Endometrial microvascular endothelial cells (primary cell): ENCODE results near the gene MMP24OS. TPM values are rescaled to one million over a fixed set of nuclear protein-coding genes. Genes with fewer than 3 reads are reported as not detected.

Experiments
- in situ Hi-C: cut with HindIII; loops from 2 replicates; pipeline ENCODE4 v1.10.0; 2017; ENCODE audit warnings: low sequenced_read_pairs, low pct_unique_long_range_greater_than_20kb; ENCODE audit errors: inconsistent ontology term
- total RNA-seq: library from RNA; depleted of rRNA; stranded (reverse); fragments of >200 nt; gene quantifications from one replicate; pipeline ENCODE4 v1.2.3, GENCODE V29; 2015; ENCODE audit errors: inconsistent ontology term

The MMP24OS gene
- total RNA-seq, 1 donor from 2014 or later: 26.9 TPM

DNA sequence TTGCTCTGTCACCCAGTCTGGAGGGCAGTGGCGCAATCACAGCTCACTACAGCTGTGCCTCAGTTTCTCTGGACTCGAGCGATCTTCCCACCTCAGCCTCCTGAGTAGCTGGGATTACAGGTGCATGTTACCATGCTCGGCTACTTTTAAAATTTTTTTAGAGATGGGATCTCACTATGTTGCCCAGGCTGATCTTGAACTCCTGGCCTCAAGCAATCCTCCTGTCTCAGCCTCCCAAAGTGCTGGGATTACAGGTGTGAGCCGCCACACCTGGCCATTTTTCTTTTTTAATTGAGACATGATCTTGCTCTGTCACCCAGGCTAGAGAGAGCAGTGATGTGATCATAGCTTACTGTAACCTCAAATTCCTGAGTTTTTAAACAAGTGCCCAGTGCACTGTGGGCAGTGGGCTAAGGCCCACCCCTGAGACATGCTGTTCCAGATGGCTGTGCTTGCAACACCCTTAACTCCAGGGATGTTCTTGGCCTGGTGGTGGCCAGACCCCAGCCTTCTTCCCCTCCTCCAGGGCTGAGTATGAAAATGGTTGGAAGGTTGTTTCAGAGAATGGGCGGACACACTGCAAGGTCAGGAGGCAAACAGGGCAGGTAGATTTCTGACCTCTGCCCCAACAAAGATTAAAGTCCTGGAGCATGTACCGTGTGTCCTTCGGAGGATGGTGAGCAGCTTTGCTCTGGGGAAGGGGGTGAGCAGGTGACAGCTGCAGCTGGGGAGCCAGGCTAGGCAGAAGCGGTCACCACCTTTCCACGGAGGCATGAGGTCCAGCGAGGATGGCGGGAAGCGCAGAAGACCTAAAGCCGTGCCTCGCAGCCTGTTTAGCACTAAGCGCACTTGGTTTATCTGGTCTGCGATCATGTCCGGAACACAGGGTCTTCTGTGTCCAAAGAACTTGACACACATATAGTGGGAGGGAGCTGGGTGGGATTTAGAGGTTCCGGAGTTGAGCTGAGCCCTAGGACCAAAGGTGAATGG lies 15.7 kb upstream of the MMP24OS start:
- in situ Hi-C loops: no loop called here

DNA sequence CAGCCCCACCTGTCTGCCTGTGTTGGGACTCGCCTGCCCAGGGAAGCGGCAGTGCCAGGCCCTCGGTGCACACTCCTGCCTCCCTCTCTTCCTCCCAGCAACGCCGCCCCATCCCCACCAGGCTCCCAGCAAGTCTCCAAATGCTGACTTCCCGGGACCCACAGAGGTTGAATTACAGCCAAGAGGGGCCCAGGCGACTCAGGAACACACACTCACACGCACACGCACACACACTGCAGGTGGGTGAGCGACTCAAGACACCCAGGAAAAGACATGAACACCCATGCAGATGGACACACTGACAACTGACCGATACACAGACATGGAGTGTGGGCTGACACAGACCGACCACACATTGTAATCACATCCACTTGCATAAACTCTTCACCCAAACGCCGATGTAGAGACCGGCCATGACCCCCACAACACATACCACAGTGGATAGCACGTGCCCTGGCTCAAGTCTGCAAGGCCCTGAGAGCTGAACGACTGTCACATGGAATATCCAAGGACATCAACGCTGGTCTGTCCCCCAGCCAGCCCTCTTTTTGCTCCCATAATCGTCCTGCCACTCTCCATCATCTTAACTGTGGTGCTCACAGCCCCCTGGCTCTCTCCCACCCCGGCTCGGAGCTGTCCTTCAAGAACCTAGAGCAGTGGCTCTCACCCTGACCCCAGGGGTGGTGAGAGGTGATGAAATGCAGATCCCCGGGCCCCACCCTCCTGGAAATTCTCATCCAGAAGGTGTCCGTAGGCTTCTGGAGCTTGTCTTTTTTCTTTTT lies 14.8 kb upstream of the MMP24OS start:
- in situ Hi-C loops: no loop called here

DNA sequence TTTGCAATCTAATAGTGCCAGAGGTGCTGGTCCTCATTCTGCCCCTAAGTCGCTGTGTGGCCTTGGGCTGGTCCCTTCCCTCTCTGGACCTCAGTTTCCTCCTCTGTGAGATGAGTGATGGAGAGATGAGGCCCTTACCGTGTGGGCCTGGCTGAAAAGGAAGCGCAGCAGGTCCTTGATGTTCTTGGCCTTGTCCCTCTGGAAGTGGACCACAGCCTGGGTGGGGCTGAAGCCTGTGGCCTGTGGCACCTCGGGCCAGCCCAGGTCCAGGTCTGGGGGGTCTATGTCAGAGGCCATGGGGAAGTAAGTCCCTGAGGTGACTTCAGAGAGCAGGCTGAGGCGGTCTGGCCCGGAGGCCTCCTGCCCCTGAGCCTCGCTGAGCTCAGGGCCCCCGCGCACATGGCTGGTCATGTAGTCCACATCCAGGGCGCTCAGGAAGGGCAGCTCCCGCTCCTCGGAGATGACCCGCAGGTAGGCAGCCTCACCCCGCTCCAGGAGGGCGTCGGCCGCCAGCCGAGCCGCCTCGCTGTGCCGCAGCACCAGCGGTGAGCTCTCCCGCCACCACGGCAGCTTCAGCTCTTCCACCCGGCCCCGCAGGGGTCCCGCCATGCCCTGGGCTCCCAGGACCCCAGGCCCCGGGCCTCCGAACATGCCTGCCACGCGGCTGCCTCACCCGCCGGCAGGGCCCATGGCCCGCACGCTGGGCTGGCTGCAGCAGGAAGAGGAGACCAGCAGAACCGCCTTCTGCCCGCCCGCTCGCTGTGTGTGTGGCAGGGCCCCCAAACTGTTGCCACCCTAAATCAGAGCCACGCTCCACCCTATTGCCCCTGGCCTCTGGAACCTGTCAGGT lies 14.0 kb upstream of the MMP24OS start, which contains the start of gene FAM83C:
Gene FAM83C, minus strand, starts transcription at position 772 of the 850 bp plus-strand sequence. Its CDS starts 121 bp downstream, at position 651.
- in situ Hi-C loops: no loop called here

DNA sequence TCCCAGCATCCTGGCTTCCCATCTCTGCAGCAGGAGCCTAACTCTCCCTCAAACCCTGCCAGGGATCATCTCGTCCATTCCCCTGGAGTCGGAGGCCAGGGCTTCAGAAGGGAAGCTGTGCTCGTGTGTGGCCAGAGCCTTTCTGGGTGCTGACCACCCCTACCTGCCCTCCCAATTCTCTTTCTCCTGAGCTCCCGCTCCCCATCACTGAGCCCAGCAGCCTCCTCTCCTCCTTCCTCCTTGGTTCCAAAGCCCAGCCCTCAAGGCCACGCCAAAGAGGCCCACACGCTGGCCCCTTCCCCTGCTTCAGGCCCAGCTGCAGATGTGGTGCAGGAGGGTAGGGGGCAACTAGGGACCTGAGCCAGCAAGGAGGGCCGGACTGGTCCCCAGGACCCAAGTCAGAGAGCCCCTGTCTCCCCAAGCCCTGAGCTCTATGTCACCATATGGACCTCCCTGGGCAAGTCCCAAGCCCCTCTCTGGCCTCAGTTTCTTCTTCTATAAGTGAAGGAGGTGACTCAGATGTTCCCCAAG lies 13.0 kb upstream of the MMP24OS start:
- in situ Hi-C loops: no loop called here

DNA sequence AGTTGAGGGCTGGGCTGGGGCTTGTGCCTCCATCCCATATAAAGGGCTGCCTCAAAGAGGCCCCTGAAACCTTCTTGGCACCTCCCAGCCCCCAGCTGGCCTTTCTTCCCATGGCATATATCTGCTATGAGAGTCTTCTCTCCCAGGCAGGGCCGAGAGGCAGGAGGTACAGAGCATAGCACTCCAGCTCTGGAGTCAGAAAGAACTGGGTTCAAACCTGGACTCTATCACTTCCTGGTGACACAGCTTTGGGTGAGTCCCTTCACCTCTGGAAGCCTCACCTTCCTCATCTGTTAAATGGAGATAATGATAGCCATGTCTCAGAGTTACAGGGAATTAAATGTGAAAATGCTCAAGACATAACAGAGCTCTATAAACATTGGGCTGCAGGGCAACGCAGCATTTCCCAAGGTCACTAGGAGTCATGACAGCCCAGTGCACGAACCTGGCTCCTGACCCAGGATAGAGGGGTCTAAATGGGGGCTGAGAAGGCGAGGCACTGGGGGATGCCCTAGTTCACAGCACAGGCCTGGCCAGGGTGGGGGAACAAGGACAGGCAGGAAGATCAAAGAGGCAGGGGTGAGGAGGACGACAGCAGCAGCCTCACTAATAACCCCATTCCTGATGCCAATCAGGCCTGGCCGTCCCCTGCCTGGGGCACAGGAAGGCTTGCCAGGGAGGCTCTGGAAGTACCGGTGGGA lies 12.4 kb upstream of the MMP24OS start:
- in situ Hi-C loops: no loop called here

DNA sequence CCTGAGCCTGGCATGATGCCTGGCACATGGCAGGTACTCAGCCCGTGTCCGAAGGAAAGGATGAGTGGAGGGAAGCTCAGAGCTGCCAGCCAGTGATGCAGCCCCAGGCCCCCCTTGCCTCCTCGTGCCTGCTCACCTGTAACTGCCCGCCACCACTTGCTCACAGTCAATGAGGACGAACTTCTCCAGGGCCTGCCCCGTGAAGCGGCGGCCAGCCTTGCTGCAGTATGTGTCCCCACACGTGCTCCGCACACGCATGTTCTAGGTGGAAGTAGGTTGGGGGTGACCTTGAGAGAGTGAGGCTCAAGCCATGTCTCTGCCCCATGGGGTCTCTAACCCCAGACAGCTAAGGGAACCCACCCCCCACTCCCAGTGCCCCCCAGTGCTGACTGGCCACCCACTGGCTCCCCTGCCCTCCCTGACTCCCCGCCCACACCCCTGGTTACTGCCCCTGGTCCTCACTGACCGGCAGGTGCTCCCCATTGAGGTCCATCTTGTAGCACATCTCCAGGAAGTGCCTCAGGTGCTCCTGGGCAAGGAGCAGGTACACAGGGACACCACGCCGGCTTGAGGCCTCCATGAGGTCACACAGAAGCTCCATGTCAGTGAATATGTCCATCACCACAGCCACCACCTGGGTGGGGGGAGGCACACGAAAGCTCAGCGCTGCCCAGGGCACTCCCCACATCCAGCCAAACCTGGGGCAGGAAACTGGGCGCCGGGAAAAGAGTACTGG lies 10.6 kb upstream of the MMP24OS start:
- in situ Hi-C loops: no loop called here

DNA sequence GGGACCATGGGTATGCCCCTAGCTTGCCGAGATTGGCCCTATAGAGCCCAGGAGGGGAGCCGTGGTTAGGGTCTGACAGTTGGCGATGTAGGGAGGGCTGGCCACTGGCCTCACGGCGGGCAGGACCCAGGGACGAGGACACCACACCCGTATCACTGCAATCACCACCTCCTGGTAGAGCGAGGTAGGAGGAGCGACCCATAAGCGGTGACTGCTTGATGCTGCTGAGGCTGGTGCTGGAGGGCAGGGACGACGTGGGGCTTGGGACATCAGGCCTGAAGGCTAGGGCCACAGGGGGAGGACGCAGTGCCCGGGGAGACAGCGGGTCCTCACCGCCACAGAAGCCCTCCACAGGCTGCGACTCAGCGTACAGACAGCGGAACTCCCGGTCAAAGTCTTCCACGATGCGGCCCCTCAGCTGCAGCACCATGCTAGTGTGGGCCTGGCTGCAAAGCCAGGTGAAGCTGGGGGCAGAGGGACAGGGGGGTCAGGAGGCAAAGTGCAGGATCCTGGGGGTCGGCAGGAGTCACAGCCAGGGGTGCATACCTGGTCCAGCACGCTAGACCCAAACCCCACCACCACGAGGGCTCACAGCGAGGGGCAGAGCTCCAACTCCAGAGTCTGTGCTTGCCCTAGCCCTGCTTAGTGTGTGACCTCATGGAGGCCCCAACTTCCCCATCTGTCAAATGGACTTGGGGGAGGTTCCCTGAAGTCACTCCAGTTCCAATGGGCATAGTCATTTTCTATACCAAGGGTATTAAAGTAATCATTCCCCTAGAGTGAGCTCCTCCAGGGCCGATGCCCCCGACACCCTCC lies 9.8 kb upstream of the MMP24OS start:
- in situ Hi-C loops: no loop called here

DNA sequence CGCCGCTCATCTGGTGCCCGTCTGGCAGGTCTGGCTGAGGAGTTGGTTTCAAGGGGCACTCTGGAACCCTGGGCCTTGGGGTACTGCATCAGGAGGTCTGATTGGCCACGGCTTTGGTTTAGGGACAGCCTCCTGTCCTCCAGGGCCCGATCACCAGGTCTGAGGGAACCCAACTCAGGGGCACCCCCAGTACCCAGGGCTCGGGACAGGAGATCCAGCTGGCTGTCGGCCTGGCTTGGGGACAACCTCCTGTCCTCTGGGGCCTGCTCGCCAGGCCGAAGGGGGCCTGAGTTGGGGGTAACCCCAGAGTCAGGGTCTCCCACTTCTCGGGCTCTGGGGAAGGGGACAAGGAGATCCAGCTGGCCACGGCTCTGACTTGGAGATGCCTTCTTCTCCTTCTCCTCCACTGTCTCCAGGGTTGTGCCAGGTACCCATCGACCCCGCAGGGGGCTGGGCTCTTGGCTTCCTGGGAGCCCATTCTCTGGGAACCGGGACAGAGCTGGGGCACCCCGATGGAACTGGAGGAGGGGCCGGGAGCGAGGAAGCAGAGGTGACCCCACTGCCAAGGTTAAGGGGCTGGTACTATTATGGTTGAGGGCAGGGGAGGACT lies 9.1 kb upstream of the MMP24OS start:
- in situ Hi-C loops: no loop called here

DNA sequence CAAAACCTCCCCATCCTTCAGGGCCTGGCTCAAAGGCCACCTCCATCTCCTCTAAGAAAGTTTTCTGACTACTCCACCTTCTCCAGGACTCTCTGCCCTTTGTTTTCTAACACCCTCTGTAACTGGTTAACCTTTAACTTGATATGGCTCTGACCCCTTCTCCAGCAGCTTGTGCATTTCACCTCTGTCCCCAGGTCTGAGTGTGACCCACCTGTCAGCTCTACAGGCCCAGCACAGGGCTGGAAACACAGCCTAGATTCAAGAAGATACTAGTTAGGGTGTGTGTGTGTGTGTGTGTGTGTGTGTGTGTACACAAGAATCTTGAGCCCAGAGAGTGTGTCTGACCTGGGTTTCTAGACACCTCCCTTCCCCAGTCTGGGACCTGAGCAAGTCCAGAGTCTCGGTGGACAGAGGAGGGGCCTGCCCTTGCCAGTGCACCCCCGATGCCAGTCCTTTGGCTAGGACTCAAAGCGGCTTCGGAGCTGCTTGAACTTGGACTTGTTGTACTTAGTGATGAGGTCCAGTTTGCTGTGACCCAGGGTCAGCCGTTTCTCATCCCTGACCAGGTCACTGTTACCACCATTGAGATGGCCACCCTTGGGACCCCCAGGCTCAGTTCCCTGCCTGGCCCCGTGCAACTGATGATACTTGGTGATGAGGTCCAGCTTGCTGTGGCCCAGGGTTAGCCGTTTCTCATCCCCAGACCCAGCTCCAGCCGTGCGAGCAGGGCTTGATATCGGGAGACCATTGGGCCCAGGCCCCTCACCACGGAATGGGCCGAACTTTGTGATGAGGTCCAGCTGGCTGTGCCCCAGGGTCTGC lies 8.4 kb upstream of the MMP24OS start:
- in situ Hi-C loops: no loop called here

DNA sequence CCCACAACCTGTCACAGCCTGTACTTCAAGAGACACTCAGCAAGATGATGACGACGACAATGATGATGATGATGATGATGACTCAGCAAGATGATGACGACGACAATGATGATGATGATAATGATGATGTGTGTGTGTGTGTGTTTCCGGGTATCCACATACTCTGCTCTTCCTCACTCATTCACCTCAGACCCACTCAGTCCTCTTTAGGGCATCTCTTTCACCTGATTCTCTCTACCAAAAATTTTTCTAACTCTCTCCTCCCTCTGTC lies 7.8 kb upstream of the MMP24OS start:
- in situ Hi-C loops: no loop called here

DNA sequence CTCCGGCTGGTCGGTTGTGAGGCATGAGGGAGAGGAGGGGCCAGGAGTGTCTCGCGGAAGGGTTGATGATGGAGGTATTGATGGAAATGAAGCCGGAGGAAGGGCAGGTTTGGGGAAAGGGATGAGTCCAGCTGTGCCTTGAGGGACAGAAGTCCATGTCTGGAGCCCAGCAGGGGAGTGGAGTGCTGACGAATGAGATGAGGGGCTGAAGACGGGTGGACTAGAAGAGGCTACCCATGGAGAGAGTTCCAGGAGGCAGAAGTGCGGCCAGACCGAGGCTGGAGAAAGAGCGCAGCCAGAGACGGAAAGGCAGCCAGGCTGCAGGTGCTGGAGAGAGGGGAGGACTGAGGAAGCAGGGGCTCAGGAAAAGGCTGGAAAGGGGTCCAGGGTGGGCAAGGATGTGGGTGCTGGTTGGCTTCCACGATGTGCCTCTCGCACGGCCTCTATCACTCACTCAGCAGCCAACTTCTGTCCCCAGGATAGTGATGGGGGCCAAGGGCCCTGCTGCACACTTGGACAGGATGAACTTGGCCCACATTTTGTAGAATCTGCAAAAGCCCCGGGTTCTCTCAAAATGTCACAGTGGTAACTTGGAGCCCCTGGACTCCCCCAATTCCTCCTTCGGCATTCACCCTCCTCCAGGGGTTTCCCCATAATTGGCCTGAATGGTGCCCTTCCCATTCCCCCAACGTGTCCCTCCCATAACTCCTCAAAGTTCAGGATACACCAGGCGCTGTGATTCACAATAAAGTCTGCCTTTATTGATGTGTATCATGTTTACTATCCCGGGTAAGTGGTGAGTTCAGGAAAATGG lies 7.3 kb upstream of the MMP24OS start:
- in situ Hi-C loops: no loop called here

DNA sequence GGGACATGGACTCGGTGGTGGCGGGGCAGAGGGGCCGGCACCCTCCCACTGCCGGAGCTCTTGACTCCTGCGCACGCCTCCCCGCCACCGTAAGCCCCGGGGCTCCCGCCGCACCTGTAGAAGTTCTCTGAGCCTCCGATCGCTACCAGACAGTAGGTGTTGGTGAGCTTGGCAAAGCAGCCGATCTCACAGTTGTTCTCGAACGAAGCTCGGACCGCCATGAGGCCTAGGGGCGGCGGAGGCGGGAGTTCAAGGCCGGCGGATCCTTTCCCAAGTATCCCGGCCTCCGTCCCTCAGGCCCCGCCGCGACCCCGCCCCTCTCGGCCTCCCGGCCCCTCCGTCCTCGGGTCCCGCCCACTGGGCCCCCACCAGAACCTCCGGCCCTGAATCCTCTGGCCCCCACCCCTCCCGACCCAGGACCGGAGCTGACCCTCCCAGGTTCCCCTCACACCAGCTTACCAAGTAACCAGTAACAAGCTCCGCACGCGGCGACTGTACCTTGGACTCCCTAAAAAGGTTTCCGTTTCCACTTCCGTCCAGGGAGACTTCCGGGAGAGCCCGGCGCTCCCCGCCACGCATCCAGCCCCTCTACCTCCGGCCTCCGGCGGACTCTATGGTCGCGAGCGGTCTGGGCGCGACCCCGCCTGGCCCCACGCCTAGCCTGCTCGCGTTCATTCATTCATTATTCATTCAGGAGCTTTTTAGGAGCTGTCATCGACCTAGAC lies 6.5 kb upstream of the MMP24OS start, which contains the start of gene EIF6:
Gene EIF6, minus strand, starts transcription at position 506 of the 725 bp plus-strand sequence. Its CDS starts 285 bp downstream, at position 221.
- in situ Hi-C loops: no loop called here

DNA sequence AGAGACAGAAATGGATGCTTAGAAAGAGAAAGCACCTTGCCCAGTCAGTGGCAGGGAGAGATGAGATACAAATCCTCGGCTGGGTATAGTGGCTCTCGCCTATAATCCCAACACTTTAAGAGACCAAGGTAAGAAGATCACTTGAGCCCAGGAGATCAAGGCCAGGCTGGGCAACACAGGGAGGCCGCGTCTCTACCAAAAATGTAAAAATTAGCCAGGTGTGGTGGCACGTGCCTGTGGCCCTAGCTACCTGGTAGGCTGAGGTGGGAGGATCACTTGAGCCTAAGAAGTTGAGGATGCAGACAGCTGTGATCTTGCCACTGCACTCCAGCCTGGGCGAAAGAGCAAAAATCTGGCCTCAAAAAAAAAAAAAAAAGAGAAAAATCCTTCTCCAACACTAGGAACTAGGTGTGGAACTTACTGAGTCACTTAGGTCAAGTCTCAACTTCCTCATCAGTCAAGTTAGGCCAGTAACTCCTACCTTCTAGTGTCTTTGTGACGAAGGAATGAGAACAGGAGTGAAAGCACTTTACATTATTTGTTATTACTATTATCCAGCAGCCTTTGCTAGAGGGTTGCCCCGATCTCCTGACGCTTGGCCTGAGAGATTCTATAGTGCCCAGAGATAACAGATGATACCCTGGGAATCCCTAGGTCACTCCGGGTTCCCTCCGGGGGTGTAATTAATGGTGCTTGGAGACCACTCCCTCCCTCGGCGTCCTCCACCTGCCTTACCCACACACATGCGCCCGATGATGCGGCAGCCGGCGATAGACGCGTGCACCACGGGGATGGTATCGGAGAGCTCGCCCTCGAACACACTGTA lies 5.7 kb upstream of the MMP24OS start:
- in situ Hi-C loops: no loop called here
